GM12891 (cell line): ENCODE results near the gene BRD4.
A peak's percentile ranks its signal among the peaks of the same experiment; 100 is the strongest.

Experiments used
- DNase-seq: peaks from one replicate; pipeline ENCODE4 v3.0.0; 2011; ENCODE audit warnings: low spot score; ENCODE audit not compliant: insufficient read length
- FAIRE-seq: peaks from 2 replicates; lab custom pipeline; 2011; peaks lifted over from hg19 to GRCh38; lab: Jason Lieb, UNC
- PAX5 ChIP-seq: IDR thresholded peaks from 2 replicates; pipeline ENCODE4 v1.6.1; 2011; ENCODE audit warnings: low read length, moderate library complexity, mild to moderate bottlenecking; ENCODE audit not compliant: insufficient read depth, severe bottlenecking
- POLR2A ChIP-seq: IDR thresholded peaks from 2 replicates; pipeline ENCODE4 v1.6.1; 2011; ENCODE audit warnings: low read depth, low read length, control low read depth
- POLR2AphosphoS5 ChIP-seq: IDR thresholded peaks from 2 replicates; pipeline ENCODE4 v1.6.1; 2011; ENCODE audit warnings: low read depth, low read length, control low read depth
- POU2F2 ChIP-seq: IDR thresholded peaks from 2 replicates; pipeline ENCODE4 v1.6.1; 2011; ENCODE audit warnings: low read depth, mild to moderate bottlenecking, control low read depth, low read length, moderate library complexity
- SPI1 ChIP-seq: IDR thresholded peaks from 2 replicates; pipeline ENCODE4 v1.6.1; 2011; ENCODE audit warnings: low read depth, low read length, control low read depth
- TAF1 ChIP-seq: IDR thresholded peaks from 2 replicates; pipeline ENCODE4 v1.6.1; 2011; ENCODE audit warnings: low read depth, low read length, control low read depth

Gene BRD4

GRCh38 chr19:15315101-15315500 lies 17.2 kb downstream of the BRD4 start:
- DNase-seq = no peak
- no peak for FAIRE-seq
- TF ChIP-seq POU2F2 = no peak
- TF ChIP-seq PAX5 = no peak
- TF ChIP-seq SPI1 = no peak
- no peak for TF ChIP-seq POLR2A
- TF ChIP-seq TAF1 = no peak
- no peak for TF ChIP-seq POLR2AphosphoS5

DNA sequence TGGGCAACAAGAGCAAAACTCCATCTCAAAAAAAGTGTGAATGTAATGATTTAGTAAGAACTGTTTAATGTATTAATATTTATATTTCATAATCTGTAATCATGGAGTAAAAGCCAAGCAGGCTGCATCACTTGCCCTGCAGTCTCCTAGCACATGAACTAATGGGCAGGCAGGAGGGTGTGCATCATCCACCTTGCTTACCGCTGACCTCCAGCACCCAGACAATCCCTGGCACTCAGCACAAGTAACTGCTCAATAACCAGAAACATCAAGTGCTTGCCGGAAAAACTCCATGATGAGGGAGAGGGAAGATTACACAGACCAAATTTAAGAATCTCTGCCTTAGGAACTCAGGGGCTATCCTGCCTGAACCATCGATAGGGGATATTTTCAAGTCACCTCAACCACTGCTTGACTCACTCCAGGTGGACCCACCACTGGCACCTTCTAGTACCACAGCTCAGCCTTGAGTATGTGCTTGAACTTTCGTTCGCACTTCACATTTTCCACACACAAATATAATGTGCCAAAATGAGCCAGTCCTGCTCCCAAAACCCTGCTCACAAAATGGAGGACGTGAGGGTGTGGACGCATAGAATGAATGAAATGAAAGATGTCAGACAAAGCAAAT lies 18.6 kb downstream of the BRD4 start:
- TF ChIP-seq SPI1 = no peak
- TF ChIP-seq PAX5 = no peak
- TF ChIP-seq POLR2A = no peak
- no peak for TF ChIP-seq TAF1
- no peak for TF ChIP-seq POLR2AphosphoS5
- no peak for TF ChIP-seq POU2F2
- no peak for DNase-seq
- FAIRE-seq = no peak

- DNase-seq (no peak), FAIRE-seq (no peak)
- TF ChIP-seq POLR2A = 0 out of 2 replicates have a peak, but pooled peaks have one; percentile 34
- TF ChIP-seq SPI1 = no peak
- TF ChIP-seq PAX5 = no peak
These were observed 25.2 kb downstream of the BRD4 start for GRCh38 chr19:15307169-15307568.

DNA sequence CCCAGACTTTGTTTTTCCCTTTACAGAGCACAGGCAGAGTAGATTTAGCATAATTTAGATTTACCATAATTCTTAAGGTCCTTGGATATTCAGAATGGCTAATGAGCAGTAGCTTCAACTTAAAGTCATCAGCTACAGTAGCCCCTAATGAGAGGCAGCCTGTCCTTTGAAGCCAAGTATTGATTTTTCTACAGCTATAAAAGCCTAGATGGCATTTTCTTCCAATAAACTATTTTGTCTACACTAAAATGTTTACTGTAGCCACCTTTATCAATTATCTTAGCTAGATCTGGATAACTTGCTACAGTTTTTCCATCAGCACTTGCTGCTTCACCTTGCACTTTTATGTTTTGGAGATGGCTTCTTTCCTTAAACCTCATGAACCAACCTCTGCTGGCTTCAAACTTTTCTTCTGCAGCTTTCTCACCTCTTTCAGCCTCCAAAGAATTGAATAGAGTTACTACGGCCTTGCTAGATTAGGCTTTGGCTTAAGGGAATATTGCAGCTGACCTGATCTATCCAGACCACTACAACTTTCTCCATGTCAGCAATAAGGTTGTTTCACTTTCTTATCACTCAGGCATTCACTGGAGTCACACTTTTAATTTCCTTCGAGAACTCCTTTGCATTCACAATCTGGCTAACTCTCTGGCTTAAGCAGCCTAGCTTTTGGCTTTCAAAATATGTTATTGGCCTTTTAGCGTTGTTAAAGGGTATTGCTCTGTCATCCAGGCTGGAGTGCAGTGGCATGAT lies 26.6 kb downstream of the BRD4 start:
- no peak for TF ChIP-seq PAX5
- TF ChIP-seq POLR2A = no peak
- no peak for TF ChIP-seq POU2F2
- TF ChIP-seq SPI1 = no peak
- DNase-seq = no peak
- FAIRE-seq = no peak

GRCh38 chr19:15304140-15304705 lies 28.1 kb downstream of the BRD4 start:
- no peak for DNase-seq
- TF ChIP-seq POLR2A (0 out of 2 replicates have a peak, but pooled peaks have one; percentile 43), TAF1 (no peak)
- no peak for FAIRE-seq

DNA sequence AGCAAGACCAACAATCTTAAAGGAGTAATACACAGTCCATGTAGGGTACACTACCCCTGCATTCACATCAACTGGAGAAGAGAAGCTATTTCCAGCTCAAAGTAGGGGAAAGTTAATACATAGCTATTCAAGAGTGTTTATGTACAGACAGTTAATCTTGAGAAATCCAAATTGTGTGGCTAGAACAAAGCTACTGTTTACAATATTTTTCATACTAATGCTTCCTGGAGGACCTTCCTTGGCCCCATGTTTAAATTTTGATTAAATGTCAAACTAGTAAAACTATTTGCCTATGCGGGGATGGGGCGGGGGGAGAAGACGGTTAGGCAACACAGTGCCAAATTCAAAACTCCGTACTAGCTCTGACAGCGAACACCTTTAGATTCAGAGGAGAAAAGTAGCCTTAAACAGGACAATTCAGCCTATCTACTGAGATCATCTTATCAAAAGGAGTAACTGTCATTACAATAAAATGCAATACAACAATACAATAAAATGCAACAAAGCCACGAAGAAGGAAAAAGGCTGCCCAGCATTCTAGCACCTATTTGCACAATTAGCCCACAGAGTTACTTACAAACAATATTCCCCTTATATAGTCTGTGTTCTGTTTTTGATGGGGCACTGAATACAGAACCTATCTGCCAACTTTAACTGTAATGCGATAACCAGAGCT lies 29.1 kb downstream of the BRD4 start:
- FAIRE-seq (no peak), DNase-seq (no peak)

GRCh38 chr19:15300533-15301197 lies 31.7 kb downstream of the BRD4 start:
- DNase-seq (no peak), FAIRE-seq (peak; percentile 13)
- TF ChIP-seq TAF1 = no peak
- no peak for TF ChIP-seq POU2F2
- no peak for TF ChIP-seq SPI1
- TF ChIP-seq POLR2AphosphoS5 = no peak
- no peak for TF ChIP-seq PAX5
- TF ChIP-seq POLR2A = no peak

More for the DNA sequence above, 29.1 kb downstream of the BRD4 start:
- TF ChIP-seq TAF1 (no peak), POLR2A (no peak), POU2F2 (no peak), PAX5 (no peak), POLR2AphosphoS5 (no peak)

DNA sequence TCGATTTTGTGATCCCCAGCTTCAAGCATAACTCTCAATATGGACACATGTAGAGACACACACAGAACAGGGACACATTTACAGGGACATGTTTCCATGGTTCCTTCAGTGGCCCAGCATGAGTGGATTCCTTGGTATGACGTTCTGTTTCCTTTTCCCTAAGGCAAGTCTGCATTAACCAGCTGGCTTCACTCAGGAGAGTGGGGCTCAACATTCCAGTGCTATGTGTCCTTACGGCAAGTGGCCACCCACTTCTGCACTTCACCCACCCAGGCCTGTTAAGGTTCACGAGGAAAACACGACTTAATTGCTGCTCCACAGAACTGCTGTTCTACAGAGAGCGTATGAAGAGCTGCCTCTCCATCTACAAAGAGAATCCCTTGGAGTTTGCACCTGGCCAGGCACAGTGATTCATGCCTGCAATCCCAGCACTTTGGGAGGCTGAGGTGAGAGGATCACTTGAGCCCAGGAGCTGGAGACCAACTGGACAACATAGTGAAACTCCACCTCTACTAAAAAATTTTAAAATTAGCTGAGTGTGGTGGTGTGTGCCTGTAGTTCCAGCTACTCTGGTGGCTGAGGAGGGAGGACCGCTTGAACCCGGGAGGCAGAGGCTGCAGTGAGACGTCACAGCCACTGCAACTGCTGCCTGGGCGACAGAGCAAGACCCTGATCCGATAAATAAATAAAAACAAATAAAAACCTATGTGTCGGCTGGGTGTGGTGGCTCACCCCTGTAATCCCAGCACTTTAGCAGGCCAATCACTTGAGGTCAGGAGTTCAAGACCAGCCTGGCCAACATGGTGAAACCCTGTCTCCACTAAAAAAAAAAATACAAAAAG lies 32.5 kb downstream of the BRD4 start:
- DNase-seq (no peak), FAIRE-seq (no peak)

More for the DNA sequence above, 32.5 kb downstream of the BRD4 start:
- no peak for TF ChIP-seq PAX5
- no peak for TF ChIP-seq SPI1
- no peak for TF ChIP-seq POLR2AphosphoS5
- TF ChIP-seq TAF1 = no peak
- TF ChIP-seq POU2F2 = no peak
- no peak for TF ChIP-seq POLR2A
